Measurements from ENCODE around the gene NRP2. TPM values are rescaled to one million over a fixed set of nuclear protein-coding genes. Genes with fewer than 3 reads are reported as not detected.
A peak's percentile ranks its signal among the peaks of the same experiment; 100 is the strongest.

Gene NRP2
- total RNA-seq, 4 donors from 2014 or later = 4.0 to 11.5 (median 5.9) TPM

- no peak overlapping the region for H3K4me3 ChIP-seq (ENCODE audit: low read depth, poor library complexity, severe bottlenecking)
- TF ChIP-seq POLR2A (IDR thresholded peaks at IDR 0.05) (no peak), CTCF (IDR thresholded peaks at IDR 0.05) (no peak)
- intact Hi-C loops (cut with DNase I; ENCODE audit: low total_unique reads) = loop anchor here (10.0 kb wide), 1 partner anchor 122 kb away; no protein-coding TSS in a partner anchor
- DNase-seq (ENCODE audit: low spot score in 2 of 2) = no peak
These were observed 80.6 kb downstream of the NRP2 start for GRCh38 chr2:205762881-205763280.

GRCh38 chr2:205763708-205764211, 81.5 kb downstream of the NRP2 start:
- peak in 1 of 2 donors; percentile 91 for DNase-seq (ENCODE audit: low spot score in 2 of 2)
- intact Hi-C loops (cut with DNase I; ENCODE audit: low total_unique reads) = loop anchor here (10.0 kb wide), 1 partner anchor 121 kb away; no protein-coding TSS in a partner anchor
- TF ChIP-seq POLR2A (IDR thresholded peaks at IDR 0.05) = no peak
- TF ChIP-seq CTCF (IDR thresholded peaks at IDR 0.05) = no peak
- no peak overlapping the region for H3K4me3 ChIP-seq (ENCODE audit: low read depth, poor library complexity, severe bottlenecking)
- 27 to 34% methylated on average over 21 of the region's 21 CpGs for WGBS, 2 donors

- DNase-seq (ENCODE audit: low spot score in 2 of 2) = no peak
- no peak for TF ChIP-seq POLR2A (IDR thresholded peaks at IDR 0.05)
- no peak for TF ChIP-seq CTCF (IDR thresholded peaks at IDR 0.05)
- no peak overlapping the region for H3K4me3 ChIP-seq (ENCODE audit: low read depth, poor library complexity, severe bottlenecking)
- intact Hi-C loops (cut with DNase I; ENCODE audit: low total_unique reads) = loop anchor here (10.0 kb wide), 1 partner anchor 120 kb away; no protein-coding TSS in a partner anchor
- WGBS, 2 donors = 45 to 63% methylated on average over 8 of the region's 8 CpGs
These were observed 82.0 kb downstream of the NRP2 start for GRCh38 chr2:205764270-205764746.

GRCh38 chr2:205765151-205765550, 82.8 kb downstream of the NRP2 start:
- intact Hi-C loops (cut with DNase I; ENCODE audit: low total_unique reads) = loop anchor here (10.0 kb wide), 1 partner anchor 120 kb away; no protein-coding TSS in a partner anchor
- no peak for TF ChIP-seq CTCF (IDR thresholded peaks at IDR 0.05)
- no peak for TF ChIP-seq POLR2A (IDR thresholded peaks at IDR 0.05)
- DNase-seq (ENCODE audit: low spot score in 2 of 2) = no peak
- H3K4me3 ChIP-seq (ENCODE audit: low read depth, poor library complexity, severe bottlenecking) = no peak overlapping the region
- 90 to 94% methylated on average over 8 of the region's 8 CpGs for WGBS, 2 donors

GRCh38 chr2:205766779-205767359, 84.6 kb downstream of the NRP2 start:
- intact Hi-C loops (cut with DNase I; ENCODE audit: low total_unique reads) = loop anchor here (10.0 kb wide), 1 partner anchor 118 kb away; no protein-coding TSS in a partner anchor
- 19 to 20% methylated on average over 9 of the region's 9 CpGs for WGBS, 2 donors
- DNase-seq (ENCODE audit: low spot score in 2 of 2) = peak in 1 of 2 donors; percentile 58
- H3K4me3 ChIP-seq (ENCODE audit: low read depth, poor library complexity, severe bottlenecking) = no peak overlapping the region
- no peak for TF ChIP-seq CTCF (IDR thresholded peaks at IDR 0.05)
- no peak for TF ChIP-seq POLR2A (IDR thresholded peaks at IDR 0.05)
